ENCODE measurements around the gene CHST3. TPM values are rescaled to one million over a fixed set of nuclear protein-coding genes. Genes with fewer than 3 reads are reported as not detected.
"Not testable (repeated sequence)": the region's sequence is repeated elsewhere in the genome, so short reads cannot be mapped to it uniquely, and the experiment has no call there.

CHST3 gene
- total RNA-seq, 1 donor from 2014 or later, result 29.6 TPM

DNA sequence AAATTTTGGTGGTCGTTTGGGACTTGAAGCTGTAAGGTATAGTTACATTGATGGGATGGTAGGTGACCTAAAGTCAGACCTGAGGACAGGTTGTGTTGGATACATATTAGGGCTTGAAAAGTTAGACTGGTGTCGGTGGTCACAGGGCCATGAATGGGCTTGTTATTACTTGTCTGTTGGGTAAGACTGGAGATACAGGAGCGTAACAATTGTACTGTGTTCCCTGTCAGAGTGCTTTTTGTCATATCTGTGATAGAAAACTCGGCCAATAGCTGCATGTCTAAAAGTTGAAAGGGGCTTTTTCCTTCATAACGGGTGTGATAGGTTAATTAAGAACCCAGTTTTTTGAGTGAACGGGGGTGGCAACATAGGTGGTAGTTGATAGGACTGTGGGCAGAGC, 13.5 kb upstream of the CHST3 start:
- no peak for DNase-seq

DNA sequence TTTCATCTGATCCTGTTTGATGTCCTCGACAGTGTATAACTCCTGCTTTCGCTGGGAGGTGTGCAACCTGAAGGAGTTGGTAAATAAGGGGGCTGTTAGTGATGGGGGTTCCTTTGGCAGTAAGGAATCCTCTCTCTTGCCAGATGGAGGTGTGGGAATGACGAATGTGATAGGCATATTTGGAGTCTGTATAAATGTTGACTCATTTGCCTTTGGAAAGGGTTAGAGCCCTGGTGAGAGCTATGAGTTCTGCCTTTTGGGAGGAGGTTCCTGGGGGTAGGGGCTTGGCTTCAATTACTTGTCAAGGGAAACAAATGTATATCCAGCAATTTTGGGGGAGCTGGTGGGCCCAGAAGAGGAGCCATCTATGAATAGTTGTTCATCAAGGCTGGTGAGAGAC, 11.4 kb upstream of the CHST3 start:
- DNase-seq, result no peak

DNA sequence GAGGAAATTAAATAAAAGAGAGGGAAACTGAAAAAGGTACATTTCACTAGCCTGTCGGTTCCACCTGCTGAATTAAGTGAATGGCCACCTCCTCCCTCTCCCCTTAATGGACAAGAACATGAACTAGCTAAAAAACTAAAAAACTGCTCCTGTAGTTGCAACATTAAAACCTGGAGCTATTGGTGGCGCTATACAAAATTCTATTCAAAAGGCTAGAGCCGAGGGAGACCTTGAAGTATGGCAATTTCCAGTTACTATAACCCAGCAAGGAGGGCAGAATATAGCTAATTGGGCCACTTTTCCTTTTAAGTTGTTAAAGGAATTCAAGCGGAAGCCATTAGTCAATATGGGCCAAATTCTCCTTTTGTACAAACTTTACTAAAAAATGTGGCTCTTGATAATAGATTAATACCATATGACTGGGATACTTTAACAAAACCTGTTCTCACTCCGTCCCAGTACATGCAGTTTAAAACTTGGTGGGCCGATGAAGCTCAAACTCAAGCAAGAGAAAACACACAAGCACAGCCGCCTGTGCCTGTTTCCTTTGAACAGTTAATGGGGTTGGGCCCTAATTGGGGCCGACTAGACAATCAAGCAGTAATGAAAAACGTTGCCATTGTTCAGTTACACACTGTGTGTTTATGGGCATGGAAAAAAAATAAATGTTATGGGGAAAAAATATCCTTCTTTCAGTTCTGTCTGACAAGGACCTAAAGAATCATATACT, 6.5 kb upstream of the CHST3 start:
- no peak for DNase-seq

DNA sequence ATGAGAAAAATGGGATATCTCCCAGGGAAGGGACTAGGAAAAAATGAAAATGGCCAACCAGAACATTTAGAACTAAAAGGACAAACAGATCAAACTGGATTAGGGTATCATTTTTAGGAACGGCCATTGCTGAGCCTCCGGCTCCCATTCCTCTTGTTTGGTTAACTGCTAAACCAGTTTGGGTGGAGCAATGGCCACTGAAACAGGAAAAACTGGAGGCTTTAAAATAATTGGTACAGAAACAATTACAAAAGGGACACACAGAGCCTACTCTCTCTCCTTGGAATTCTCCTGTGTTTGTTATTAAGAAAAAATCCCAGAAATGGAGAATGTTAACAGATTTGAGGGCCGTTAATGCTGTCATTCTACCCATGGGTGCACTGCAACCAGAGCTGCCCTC, 4.7 kb upstream of the CHST3 start:
- DNase-seq, result no peak

DNA sequence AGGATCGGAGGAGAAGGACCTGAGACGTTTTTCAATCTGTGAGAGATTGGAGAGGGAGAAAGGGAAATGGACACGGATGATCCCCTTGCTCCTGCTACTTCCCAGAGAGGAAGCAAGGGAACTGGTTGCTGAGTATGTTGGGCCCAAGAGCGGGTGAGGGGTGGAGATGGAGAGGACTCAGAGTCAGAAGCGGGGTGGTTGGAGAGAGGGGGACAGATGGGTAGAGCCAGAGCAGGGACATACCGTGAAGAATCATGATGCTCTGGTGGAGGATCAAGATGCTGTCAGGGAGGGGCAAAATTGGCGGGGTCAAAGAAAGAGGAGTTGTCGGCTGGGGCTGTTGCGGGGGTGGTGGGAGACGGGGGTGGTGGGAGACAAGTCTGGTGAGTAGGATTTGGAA, 2.4 kb upstream of the CHST3 start:
- DNase-seq, result no peak

DNA sequence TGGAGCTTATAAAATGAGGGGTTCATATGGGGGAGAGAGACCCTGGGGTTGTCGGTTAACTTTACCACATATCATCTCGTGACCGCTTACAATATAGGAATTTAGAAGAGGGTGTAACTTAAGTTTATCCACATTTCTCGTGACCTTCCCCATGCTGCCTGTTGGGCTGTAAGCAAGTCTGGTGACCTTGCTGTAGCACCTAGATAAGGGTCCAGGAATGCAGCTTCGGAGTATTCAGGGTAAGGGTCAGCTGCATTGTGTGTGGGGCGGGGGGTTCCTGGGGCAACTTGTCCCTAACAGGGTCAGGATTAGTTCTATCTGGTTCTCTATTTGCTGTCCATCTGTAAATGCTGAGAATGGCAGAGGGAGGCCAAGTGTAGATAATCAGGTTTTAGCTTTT, 1.3 kb upstream of the CHST3 start:
- DNase-seq, result no peak

DNA sequence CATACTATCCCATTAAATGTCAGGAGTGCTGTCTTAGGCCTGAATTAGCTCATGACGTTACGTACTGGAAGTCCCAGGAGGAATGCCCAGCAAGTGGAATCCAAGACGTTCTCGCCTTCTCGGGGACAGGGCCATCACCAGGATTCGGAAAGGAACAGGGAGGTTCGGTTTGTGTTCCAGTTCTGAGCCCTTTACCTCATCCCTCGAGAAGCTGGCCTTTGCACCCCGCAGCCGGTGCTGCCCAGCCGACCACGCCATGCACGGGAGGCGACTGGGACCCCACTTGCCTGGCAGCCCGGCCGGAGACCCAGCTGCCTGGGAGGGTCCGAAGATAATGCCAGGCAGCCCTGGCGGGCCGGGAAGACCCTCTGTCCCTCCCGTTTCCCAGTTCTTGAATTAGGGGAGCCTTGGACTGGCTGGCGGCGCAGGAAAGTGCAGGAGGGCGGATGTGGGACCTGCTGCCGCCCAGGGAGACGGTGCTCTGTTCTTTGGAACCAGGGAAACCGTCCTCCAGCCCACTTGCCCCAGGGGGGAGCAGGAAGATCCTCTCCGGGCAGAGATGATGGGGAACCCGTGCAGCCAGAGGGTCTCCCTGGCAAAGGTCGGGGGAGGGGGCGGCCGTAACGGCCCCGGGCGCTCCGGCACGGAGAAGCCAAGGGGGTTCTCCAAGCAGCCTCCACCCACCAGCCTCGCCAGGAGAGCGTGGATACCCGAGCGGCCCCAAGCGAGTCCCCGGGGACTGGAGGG, 671 bp upstream of the CHST3 start:
- peak; percentile 63 for DNase-seq

DNA sequence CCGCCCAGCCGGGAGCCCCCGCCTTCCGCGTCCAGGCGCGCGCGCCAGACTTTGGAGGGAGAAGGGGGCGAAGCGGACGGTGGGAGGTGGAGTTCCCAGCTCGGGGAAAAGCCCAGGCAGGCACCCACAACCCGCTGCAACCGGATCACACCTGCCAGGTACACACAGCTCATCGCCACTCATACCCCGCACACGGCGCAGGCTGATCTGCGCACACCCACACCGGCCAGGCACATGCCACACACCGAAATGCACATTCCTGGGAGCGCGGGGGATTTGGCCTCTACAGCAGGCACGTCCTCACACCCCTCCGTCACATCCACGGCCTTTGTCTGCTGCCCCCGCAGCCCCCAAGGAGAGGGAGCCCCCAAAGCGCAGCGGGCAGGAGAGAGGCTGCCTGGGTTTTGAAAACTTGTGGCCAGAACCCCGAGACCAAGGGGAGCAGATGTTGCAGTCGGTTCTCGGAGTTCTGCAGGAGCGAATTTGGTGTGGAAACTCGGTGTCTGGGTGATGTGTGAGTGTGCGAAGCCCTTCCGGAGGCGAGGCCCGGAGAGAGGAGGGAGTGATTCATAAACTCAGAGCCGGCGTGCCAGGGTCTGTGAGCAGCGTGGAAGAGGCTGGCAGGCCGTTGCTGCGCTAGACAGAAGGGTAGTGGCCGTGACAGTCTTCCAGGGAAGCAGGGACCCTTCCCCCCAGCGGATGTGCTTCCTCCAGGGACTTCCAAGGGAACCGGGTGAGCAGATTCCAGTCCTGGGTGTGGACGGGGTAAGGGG, 734 bp downstream of the CHST3 start:
- peak; percentile 76 for DNase-seq

DNA sequence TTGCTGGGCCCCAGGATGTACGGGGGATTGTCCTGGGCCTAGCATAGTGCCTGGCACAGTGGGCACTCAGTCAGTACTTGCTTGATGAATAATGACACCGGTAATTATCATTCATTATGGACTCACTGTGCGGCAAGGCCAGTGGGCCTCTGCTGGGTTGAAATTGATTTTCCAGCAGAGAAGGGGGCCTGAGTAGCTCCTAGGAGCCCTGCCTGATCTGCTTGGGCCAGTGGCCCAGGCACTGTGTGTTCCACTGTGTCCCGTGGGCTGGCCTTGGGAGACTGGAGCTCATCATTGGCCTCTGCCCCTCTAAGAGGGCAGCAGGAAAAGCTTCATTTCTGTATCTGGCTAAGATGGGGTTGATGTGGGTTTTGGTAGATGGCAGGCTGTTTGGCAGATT, 1.4 kb downstream of the CHST3 start:
- no peak for DNase-seq

DNA sequence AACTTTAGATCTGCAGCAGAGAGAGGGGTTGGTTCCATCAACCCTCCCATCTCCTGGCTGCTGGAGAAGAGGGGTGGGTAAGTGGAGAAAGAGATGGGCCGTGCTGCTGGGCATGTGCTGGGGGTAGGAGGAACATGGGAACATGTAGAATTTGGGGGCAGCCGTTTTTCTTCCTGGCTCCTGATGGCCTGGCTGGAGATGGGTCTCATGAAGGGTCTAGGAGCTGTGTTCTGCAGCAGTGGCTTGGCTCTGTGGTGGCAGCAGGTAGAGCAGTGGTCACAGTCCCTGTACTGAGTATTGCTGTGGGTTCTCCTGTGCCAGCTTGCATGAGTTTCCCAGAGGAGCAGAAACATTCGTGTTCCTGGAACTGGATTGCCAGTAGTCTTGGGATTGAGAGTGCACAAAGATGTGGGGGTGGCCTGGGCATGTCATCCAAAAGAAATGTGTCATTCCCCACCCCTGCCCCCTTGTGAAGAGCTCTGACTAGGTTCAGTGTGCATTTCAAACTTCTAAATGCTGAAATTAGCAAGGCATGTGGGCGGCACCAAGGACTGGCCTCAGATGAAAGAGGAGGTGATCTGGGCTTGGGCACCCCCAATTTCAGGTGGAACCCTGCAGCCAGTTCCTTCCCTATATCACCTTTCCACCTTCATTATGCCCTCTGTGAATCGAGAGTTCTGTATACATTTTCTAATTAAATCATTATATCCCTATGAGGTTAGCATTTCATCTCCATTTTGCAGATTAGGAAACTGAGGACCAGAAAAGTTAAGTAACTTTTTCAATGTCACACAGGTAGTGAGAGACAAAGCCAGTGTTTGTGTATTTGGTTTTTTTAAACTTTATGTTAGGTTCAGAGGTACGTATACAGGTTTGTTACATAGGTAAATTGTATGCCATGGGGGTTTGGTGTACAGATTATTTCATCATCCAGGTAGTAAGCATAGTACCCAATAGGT, 2.1 kb downstream of the CHST3 start:
- no peak for DNase-seq

DNA sequence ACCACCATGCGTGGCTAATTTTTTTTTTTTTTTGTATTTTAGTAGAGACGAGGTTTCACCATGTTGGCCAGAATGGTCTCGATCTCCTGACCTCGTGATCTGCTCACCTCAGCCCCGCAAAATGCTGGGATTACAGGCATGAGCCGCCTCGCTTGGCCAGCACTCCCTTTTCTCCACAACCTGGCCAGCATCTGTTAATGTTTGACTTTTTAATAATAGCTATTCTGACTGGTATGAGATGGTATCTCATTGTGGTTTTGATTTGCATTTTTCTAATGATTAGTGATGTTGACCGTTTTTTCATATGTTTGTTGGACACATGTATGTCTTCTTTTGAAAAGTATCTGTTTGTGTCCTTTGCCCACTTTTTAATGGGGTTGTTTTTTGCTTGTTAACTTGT, 3.8 kb downstream of the CHST3 start:
- DNase-seq, result not testable (repeated sequence)

DNA sequence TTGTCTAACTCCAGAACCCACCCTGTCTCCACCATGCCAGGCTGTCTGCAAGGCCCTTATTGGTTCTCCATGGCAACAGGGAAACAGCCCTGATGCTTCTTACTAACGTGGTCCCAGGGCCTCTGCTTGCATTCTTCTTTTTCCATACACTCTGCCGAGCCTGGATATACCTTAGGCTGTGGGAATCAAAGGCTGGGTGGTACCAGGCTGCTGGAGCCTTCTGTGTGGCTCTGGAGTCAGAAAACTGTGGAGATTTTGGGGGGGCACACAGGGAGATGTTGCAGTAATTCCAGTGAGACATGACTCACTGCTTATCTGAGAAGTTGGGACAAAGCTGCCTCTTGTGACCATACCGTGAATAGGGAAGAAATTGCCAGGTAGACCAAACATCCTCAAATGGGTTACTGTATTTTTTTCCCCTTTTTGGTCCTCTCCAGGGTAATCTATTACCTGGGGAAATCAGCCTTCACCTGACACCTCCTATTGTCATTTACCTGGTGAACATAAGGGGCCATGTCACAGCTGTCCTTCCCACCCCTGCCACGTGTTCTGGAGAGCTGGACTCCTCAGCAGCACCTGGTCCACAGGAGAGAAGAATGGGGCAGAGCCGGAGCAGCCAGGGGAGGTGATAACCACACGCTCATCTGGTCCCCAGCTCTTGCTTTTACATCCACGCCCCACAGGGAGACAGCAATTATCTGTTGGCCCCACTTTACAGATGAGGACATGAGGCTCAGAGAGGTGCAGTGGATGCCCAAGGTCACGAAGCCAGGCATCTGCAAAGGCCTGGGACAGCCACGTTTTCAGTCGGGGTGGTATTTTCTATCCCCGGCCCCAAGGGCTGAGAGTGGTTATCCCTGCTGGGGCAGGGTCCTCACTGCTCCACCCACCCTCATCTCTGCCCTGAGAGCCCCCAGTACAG, 4.6 kb downstream of the CHST3 start:
- no peak for DNase-seq

DNA sequence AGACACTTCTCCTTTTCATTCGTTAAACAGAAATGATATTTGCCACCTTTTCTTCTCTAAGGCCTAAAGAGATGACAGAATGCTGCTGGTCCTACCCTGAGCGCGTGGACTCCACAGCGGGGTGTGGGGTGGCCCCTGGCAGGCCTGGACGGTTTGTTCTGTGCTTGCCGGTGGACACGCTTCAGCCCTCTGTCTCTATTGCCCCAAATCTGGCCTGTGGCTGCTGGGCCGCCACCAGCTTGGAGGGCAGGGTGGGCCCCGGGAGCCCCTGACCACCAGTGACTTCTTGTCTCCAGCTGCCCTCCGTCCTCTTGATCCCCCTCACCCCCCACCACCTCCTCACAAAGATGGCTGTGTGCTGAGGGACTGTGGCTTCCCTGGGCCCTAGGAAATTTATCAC, 5.7 kb downstream of the CHST3 start:
- DNase-seq, result no peak

DNA sequence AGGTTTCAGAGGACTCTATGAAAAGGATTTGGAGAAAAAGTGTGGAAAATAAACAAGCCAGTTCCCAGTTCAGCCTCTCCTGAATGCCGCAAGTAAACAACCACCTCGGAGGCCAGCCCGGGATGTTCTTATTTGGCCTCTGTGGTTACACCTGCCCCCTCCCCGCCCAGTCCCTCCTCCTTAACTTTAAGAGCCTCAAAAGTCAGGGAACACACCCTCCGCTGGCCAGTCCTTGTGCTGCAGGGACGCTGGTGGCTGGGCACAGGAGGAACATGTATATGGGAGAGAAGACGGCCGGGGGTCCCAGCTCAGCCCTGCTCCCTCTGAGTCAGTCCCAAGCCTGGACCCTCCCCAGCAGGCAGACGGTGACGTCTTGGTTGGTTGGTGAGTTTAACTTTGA, 6.1 kb downstream of the CHST3 start:
- peak; percentile 51 for DNase-seq

DNA sequence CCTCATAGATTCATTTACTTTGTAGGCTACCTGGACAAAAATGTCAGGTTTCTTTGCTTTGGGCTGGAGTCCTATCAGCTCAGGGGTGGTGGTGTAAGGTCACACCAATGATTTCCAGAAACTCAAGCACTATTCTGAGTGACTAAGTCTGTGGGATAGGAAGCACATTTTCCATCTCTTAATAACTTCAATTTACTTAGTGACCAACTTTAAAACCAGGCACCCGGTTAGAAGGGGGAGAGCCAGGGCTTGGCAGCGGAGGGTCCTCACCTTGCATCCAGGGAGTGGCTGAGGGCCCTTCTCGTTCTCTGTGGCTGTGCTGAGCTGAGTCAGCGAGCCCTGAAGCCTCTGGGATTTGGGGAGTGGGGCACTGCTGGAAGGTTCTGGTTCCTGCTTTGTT, 6.7 kb downstream of the CHST3 start:
- DNase-seq, result no peak

DNA sequence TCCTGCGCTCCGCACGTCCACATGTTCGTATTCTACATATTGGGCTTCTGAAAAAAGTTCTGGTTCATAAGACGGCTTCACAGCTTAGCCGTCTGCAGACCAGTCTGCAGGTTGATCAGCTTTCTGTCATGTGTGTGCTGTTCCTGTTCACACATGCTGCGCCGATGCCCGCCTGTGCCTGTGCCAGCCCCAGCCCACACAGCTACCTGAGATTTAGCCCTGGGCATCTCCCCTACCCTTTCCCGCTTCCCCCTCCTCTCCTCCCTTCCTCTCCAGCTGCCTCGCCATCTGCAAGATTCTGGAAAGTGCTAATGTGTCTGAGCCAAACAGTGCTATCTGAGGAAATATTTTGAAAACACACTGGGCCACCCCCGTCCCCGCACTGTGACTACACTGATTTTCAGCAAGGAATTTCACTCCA, 7.1 kb downstream of the CHST3 start:
- DNase-seq, result no peak

DNA sequence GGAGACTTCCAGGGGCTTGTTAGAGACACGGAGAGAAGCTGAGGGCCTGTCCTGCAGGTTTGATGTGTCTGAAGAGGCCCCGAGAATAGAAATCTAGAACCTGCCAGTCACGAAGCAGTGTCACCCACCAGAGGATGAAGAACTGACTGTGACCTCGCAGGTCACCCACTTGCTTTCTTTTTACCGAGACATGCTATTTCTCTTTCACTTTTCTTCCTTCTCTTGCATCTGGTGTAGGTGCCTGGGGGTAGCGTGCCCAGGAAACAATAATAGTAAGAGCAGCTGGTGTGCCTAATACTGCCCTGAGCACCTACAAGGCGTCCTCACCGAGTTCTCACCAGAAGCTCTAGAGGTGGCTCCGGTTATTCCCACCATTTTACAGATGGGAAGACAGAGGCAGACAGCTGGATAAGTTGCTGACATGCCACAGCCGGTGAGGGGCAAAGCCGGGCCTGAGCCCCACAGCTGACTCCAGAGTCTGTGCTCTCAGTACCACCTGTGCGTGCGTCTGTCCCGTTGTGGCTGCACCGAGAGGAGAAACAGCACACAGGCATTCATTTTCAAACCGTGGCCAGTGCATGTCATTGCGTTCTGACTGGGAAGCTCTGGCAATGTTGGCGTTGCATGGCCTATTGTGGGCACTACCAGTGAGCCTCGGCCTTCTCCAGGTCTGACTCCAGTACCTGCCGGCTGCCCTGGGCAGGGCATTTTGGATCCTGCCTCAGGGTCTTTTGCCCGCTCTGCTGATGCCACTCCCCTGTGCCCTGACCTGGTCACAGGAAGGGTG, 7.8 kb downstream of the CHST3 start:
- DNase-seq, result no peak

DNA sequence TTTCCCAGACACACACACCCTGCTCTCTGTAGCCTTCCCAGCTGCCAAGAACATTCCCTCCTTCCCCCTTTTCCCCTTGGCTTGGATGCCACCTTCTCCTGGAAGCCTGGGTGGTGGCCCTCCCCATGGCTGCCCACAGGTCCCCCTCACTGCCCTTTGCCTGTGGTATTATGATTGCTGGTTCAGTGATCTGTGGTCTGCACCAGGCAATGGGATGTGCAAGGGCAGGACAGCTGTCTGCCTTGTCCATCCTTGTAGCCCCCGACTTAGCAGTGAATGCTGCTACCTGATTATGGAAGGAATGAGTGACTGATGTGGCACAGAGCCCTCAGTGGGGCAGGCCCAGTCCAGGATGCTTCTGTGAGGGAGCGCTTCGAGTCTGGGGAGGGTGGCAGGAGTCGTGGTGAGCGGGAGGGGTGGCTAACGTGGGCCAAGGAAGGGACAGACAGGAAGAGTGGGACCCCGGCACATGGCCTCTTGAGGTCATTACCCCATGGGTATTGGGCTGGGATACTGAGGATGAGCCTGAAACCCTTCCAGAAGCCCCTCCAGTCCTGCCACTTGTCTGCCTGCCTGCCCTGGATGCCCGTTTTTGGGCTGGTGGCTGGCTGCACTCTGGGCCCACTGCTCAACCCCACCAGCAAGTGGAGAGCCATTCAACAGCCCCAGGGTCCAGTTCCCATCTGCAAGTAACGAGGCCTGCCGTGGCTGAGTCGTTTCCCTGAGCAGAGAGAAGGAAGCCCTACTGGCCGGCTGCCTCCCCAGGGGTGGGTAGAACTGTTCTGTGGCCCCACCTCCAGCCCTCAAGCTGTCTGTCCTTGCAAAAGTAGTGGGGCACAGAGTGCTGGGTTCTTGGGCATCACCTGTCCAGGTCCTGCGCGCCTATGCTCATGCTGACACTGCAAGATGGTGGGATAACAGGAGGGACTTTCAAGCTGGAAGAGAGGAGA, 8.8 kb downstream of the CHST3 start:
- no peak for DNase-seq
